DMS53 (cell line): ENCODE measurements around the gene P3H2.
"Not testable (repeated sequence)": the region's sequence is repeated elsewhere in the genome, so short reads cannot be mapped to it uniquely, and the experiment has no call there.

ENCODE experiments used
- DNase-seq: peaks from one replicate; lab custom pipeline; 2025; lab: John Stamatoyannopoulos, UW

P3H2 gene

DNA sequence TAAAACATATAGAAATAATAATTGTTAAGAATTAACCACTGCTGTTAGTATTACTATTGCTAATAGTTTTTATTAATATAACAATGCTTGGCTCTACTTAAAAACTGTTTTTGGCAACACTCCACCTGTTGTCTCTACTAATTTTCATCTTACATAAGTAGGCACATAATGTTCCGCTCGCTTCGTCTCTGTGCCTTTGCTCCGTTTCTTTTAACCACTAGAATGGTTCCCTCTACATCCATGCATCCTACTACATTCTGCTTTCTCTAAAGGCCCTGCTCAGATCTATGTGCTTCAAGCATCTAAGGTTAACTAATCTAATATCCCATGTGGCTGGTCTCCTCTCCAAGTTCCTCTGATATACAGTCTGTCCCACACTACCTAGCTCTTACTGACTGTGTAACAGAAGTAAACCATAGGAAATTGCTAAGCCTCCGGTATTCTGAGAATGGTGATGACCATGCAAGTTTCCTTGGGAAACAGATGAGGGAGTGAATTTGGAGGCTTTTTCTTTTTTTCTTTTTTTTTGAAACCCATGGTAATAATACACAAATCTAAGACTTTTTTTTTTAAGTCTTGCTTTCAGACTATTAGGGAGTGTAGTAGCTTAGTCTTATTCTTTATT is 138.3 kb downstream of the P3H2 start:
- no peak for DNase-seq

DNA sequence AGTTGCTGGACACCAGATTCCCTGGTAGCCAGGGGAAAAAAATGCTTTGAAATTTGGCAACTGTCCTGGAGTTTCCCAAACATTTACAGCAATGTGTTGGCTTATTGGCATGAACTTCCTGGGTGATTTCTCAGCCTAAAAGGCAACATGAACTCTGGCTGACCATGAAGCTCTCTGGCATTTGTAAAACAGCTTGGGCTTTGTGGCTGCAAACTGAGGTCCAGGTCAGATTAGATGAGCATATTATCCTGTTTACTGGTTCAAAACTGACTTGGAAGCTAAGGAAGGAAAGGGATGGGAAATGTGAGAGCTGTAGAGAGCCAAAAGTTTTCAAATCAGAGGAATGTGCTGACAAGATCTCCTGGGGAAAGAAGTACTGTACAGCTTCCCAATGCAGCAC is 139.0 kb downstream of the P3H2 start:
- DNase-seq: no peak

- DNase-seq: no peak
Observed at GRCh38 chr3:189978753-189979152, 141.9 kb downstream of the P3H2 start.

GRCh38 chr3:189977174-189977573 is 143.5 kb downstream of the P3H2 start:
- no peak for DNase-seq

DNA sequence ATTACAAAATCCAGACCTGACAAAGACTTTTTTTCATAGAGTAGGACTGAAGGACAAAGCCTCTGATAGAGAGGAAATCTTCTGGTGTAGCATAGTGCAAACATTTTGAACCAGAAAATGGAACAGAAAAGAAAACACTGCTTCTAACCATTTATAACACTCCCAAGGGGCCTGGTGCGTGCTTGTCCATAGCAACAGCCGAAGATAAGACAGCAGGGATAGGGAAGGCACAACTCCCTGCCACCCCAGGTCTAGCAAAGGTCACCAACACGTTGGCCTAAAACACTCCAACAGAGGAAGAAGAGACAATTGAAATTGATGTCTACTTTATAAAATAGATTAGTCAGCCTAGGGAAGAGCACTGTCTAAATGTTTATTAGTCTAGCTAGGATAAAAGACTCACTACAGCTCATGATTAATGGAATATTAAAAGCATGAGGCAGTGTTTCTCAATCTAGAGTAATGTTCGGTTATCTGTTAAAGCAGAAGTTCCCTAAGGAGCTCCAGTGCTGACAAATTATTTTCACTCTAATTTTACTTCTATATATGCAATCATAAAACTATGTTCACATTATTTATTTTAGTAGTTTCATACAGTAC is 145.2 kb downstream of the P3H2 start:
- DNase-seq: no peak

GRCh38 chr3:189974359-189974758 is 146.3 kb downstream of the P3H2 start:
- DNase-seq: no peak

DNA sequence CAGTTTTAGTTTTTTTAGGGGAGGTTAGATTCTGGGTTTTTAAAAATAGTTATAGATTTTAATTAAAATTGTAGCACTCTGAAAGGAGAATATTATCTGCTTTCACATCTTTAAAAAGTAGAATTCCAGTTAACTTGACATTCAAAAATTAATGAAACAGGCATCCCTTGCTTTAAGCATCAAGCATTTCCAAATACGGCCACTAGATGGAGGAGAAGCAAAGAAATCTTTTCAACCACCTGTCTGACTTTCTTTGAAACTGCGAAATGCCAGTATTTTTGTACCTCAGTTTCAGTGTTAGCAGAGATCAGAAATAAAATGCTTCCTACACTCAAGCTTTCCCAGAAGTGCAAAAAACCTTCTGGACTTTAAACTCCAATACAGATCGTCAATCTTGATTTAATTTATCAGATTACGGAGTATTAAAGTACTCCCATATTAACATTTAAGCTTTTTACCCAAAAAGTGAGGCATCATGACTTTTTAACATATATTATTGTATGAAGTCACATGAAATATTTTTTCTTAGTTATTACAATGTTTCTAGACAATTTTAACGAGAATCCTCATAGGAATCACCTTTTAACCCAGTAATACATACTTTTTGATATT is 153.3 kb downstream of the P3H2 start:
- DNase-seq: peak; percentile 76

- DNase-seq: no peak
Observed at GRCh38 chr3:189966843-189967242, 153.9 kb downstream of the P3H2 start.

DNA sequence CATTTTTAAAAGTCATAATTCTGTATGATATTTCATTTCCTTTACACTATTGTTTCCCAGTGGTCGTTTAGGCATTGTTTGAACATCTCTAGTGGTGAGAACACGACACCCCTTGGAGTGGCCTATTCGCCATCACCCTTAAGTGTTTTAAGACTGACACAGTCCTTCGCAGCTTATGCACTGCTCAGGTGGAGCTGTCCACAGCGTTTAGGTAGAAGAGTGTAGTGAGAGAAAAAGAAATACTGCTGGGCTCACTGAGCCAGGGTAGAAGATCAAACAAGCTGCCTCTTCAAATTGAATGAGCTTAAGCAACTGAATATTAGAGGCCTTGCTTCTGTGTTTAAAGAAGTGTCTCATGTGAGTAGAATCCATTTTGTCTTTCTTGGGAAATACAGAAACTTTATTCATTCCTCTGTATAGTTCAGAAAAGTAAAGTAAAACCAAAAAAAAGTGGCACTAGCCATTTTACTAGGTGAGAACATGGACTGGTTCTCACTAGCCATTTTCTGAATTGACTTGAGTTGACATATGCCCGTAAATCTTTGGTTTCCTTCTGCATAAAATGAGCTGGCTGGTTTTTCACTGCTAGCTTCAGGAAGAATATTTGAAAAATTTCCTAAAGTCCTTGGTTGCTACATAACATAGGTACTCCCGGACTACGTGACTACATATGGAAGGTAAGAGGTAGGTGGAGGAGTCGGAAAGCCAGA is 155.9 kb downstream of the P3H2 start:
- no peak for DNase-seq

- no peak for DNase-seq
Observed at GRCh38 chr3:189962466-189962865, 158.2 kb downstream of the P3H2 start.

DNA sequence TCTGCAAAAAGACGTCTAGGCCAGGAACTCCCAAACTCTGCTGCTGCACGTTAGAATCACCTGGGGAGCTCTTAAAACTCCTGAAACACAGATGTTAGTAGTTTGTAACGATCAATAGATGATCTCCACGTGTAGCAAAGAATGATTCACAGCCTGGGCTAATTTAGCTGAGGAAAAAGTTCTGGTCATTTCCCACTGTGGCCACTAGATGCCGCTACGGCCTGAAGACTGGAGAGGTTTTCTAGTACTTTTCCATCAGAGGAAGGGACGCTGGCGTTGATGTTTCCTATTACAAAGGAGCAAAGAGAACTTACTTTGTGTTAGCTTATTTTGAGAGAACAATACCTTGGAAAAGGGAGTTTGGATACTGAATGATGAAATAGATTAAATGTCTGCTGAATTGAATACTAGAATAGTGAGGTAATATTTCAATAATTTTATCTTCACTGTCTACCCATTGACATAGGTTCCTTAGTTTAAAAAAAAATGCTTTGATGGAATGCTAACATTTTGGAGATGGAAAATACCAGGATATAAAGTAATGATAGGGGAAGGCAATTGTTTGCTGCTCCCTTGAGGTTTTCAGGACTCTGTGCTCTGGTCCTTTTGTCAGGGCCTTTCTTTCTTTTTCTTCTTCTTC is 159.1 kb downstream of the P3H2 start:
- DNase-seq: peak; percentile 79

DNA sequence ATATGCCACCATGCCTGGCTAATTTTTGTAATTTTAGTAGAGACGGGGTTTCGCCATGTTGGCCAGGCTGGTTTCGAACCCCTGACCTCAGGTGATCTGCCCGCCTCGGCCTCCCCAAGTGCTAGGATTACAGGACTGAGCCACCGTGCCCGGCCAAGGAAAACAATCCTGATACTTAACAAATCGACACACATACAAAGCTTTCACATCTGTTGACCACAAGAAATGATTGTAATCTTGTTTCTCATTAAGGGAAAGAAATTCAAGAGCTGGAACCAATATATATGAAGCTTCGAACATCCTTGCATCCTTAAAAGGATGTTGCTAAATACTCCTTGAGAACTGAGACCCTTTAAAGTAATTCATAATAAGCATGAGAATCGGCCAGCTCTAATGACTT is 159.6 kb downstream of the P3H2 start:
- DNase-seq: not testable (repeated sequence)

GRCh38 chr3:189954733-189955665 is 165.7 kb downstream of the P3H2 start:
- DNase-seq: no peak

- DNase-seq: no peak
Observed at GRCh38 chr3:189953551-189953950, 167.1 kb downstream of the P3H2 start.

DNA sequence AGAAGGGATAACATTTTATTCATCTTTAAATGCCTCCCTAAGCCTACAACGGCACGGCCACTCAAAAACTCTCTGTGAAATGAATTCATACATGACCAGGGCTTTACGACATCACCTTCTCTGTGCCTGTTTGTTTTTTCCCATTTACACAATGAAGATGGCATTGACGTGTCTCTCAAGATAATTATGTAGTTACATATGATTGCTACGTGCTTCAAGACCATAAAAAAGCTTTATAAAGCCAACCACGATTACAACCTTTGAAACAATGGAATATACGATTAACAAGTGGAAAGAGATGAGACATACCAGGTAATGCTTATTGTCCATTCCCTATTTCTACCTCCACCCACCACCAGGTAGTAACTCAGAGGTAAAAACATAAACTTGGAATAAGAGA is 168.4 kb downstream of the P3H2 start:
- DNase-seq: no peak

- DNase-seq: no peak
Observed at GRCh38 chr3:189950258-189950657, 170.4 kb downstream of the P3H2 start.

- no peak for DNase-seq
Observed at GRCh38 chr3:189949580-189949979, 171.1 kb downstream of the P3H2 start.

DNA sequence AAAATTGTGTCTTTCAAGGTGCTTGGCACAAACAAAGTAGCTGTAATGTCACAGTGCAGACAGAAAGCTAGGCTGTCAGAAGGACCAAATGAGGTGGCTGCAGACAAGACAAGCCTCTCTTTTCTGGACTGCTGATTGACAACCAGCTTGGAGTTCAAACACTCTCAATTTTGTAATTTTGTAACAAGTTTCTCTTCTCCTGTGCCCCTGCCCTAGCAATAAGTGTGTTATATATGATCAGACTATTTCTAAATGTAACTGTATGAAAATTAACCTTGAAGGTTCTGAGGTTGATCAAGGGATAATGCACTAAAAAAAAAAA is 172.0 kb downstream of the P3H2 start:
- DNase-seq: no peak

DNA sequence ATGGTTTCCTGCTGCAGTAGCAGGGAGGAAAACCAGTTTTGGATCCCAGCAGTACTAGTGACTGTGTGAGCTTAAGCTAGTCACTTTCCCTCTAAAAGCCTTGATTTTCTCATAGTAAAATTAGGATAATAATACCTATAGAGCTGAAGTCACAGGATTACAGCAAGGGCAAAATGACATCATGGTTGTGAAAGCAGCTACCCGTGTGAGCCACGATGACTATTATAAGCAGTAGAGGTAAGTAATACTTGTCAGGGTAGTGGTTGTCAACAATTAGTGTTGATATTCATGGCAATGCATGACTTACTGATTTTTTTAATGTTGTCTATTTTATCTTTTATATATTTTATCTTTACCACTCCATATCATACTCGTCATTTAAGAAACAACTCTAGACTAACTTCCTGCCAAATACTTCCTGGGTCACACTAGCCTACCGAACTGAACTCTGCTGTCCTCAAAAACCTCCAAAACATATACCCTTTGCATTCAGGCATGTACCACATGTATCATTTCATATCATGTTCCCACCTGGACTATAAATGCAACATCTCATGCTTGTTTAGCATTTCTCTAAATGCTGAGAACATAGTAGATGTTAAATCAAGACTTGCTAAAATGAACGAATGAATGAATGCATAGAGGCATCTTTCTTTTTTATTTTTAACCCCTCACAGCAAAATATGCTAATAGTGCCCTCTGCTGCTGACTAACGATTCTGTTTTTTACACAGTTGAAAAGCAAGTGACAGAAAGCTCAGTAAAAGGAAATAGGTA is 172.6 kb downstream of the P3H2 start:
- peak; percentile 58 for DNase-seq

- no peak for DNase-seq
Observed at GRCh38 chr3:189947068-189947467, 173.6 kb downstream of the P3H2 start.
